Heart left ventricle (tissue), 16 donors: Measurements from ENCODE around the gene PTPRE. TPM values are rescaled to one million over a fixed set of nuclear protein-coding genes. Genes with fewer than 3 reads are reported as not detected.

ENCODE experiments used
- ATAC-seq, 4 donors: fragments of 200-7000 bp; cut with Tn5 transposase; one replicate each; pipeline ENCODE4 v1.9.1; 2020 to 2022; ENCODE audit warnings: moderate library complexity in 4 of 4, mild to moderate bottlenecking in 3 of 4, moderate number of reproducible peaks in 1 of 4
- DNase-seq, 5 donors: peaks; one replicate each; pipeline ENCODE4 v3.0.0-alpha.2; 2020
- H3K27ac ChIP-seq, 12 donors: fragments of 200-600 bp; sonication (generic) in 4 of 12; one replicate each; pipeline versions ENCODE4 v1.5.0 to v1.8.0; 2016 to 2022; ENCODE audit warnings: mild to moderate bottlenecking in 2 of 12
- H3K27me3 ChIP-seq, 9 donors: fragments of 200-600 bp; sonication (generic) in 2 of 9; one replicate each; pipeline versions ENCODE4 v1.5.1 to v1.8.0; 2016 to 2022; ENCODE audit warnings: mild to moderate bottlenecking in 3 of 9
- H3K36me3 ChIP-seq, 9 donors: fragments of 200-600 bp; sonication (generic) in 2 of 9; one replicate each; pipeline versions ENCODE4 v1.5.0 to v1.8.0; 2018 to 2022; ENCODE audit warnings: mild to moderate bottlenecking in 2 of 9
- H3K4me1 ChIP-seq, 12 donors: fragments of 200-600 bp; sonication (generic) in 4 of 12; one replicate each; pipeline versions ENCODE4 v1.5.0 to v1.8.0; 2016 to 2022; ENCODE audit warnings: mild to moderate bottlenecking in 3 of 12
- H3K4me3 ChIP-seq, 12 donors: fragments of 200-600 bp; sonication (generic) in 4 of 12; one replicate each; pipeline versions ENCODE4 v1.5.0 to v1.8.0; 2017 to 2022; ENCODE audit warnings: mild to moderate bottlenecking in 9 of 12, moderate library complexity in 4 of 12
- H3K9me3 ChIP-seq, 12 donors: fragments of 200-600 bp; sonication (generic) in 4 of 12; one replicate each; pipeline versions ENCODE4 v1.5.0 to v1.8.0; 2016 to 2022; ENCODE audit warnings: mild to moderate bottlenecking in 1 of 12
- CTCF ChIP-seq, 12 donors: fragments of 200-600 bp; sonication (generic) in 4 of 12; IDR thresholded peaks; one replicate each; pipeline versions ENCODE4 v1.5.0 to v1.8.0; 2018 to 2022; ENCODE audit warnings: antibody characterized with exemption in 12 of 12, mild to moderate bottlenecking in 5 of 12
- POLR2A ChIP-seq, 2 donors: fragments of 450-650 bp; IDR thresholded peaks; one replicate each; pipeline ENCODE4 v1.6.1; 2017; ENCODE audit warnings: antibody characterized with exemption in 2 of 2, mild to moderate bottlenecking in 2 of 2, moderate library complexity in 2 of 2
- WGBS, 4 donors: extraction: QIAGEN DNeasy Blood & Tissue Kit in 2 of 4; methylation state at CpG; one replicate each; pipeline versions ENCODE4 v1.1.5 to v1.1.7; 2013 to 2018; 5-methylcytosine and 5-hydroxymethylcytosine counted together
- intact Hi-C, 10 donors: fragments of 100-400 bp; cut with DNase I; formaldehyde crosslinking; loops; one replicate each; pipeline versions ENCODE4 v1.11.1 to v1.14.2; 2022
- polyA plus RNA-seq, 2 donors: library from polyadenylated mRNA; stranded (reverse); fragments of 200-250 nt; gene quantifications; one replicate each; pipeline ENCODE4 v1.2.3, GENCODE V29; 2013
- total RNA-seq, 9 donors: library from RNA; depleted of rRNA in 2 of 9; stranded (reverse); fragments of >200 nt in 2 of 9; fragmentation: NEBNext Ultra II Directional in 3 of 9; extraction: Animal tissue kit (Norgen Biotek cat#: 25700) in 3 of 9; gene quantifications; one replicate each; pipeline versions ENCODE4 v1.1.0 to v1.2.4, GENCODE V29; 2016 to 2023
- donor health status: ischemic (EF 13 %, LVEDD 7.1; RV severe dilation, severe dysfunction).
- donor health status: healthy with polysubstance abuse.
- donor health status: DM: no; HTN: yes; CAD: no.
- donor health status: DM: no; HTN: no; CAD: no.
- donor health status: ischemic (EF 25% LVEDD 6.9; RV normal size, moderate dysfunction).
- donor health status: ischemic (EF 25% LVEDD 5.7; RV mildly dilated, moderate dysfunction).
- donor health status: healthy.
- donor health status: DM: yes; HTN: yes; CAD: no.
- donor health status: ischemic (EF 35%, LVEDD 5.7; RV mildly dilated, moderate dysfunction).
- donor health status: nonischemic (EF 11% LVEDD 7.7; RV severe dilation, severe dysfunction).
- donor health status: DM: yes; HTN: yes; CAD: no.
- donor health status: PGD.
- donor health status: ischemic (EF 29% LVEDD 5.4; RV normal size, mild dysfunction).
- donor health status: nonischemic (EF 23%, LVEDD 6.1; RV moderate dilation, normal function).

PTPRE gene
- total and polyA plus RNA-seq, 11 donors: 6.9 to 55.0 (median 24.1) TPM

GRCh38 chr10:127874671-127875448 is 32.0 kb upstream of the PTPRE start:
- Histone ChIP-seq H3K4me1 (peaks cover 0 to 27% (median 3%) of the 10 kb centered on the region in 12 donors), H3K9me3 (peaks cover 0 to 5% (median 0%) of the 10 kb centered on the region in 12 donors), H3K27ac (no peak overlapping the region), H3K27me3 (no peaks in the 10 kb centered on the region), H3K36me3 (no peaks in the 10 kb centered on the region), H3K4me3 (no peak overlapping the region)
- WGBS, 4 donors: 85 to 88% (median 87%) methylated on average over 8 to 11 of the region's 11 CpGs
- intact Hi-C loops: no loop called here
- TF ChIP-seq POLR2A (IDR thresholded peaks at IDR 0.05) (no peak), CTCF (IDR thresholded peaks at IDR 0.05) (no peak)
- DNase-seq: no peak
- ATAC-seq: no peak

- 93 to 97% (median 94%) methylated on average over 4 to 6 of the region's 6 CpGs for WGBS, 4 donors
- TF ChIP-seq CTCF (IDR thresholded peaks at IDR 0.05) (no peak), POLR2A (IDR thresholded peaks at IDR 0.05) (no peak)
- Histone ChIP-seq H3K27ac (no peak overlapping the region), H3K27me3 (no peaks in the 10 kb centered on the region), H3K36me3 (no peaks in the 10 kb centered on the region), H3K9me3 (peaks cover 0 to under 1% (median 0%) of the 10 kb centered on the region in 12 donors), H3K4me3 (no peak overlapping the region), H3K4me1 (peaks cover 0 to 32% (median 5%) of the 10 kb centered on the region in 12 donors)
- no peak for DNase-seq
- intact Hi-C loops: no loop called here
- ATAC-seq: no peak
Observed at GRCh38 chr10:127875449-127875765, 31.5 kb upstream of the PTPRE start.

GRCh38 chr10:127875916-127876315 is 31.0 kb upstream of the PTPRE start:
- no peak overlapping the region for H3K4me3 ChIP-seq
- no peak for TF ChIP-seq POLR2A (IDR thresholded peaks at IDR 0.05)
- no peak for TF ChIP-seq CTCF (IDR thresholded peaks at IDR 0.05)
- no peak overlapping the region for H3K27ac ChIP-seq
- no peaks in the 10 kb centered on the region for H3K9me3 ChIP-seq
- H3K36me3 ChIP-seq: no peaks in the 10 kb centered on the region
- DNase-seq (no peak), ATAC-seq (no peak)
- H3K27me3 ChIP-seq: no peaks in the 10 kb centered on the region
- peaks cover 0 to 38% (median 7%) of the 10 kb centered on the region in 12 donors for H3K4me1 ChIP-seq
- WGBS, 4 donors: 91 to 95% (median 93%) methylated on average over 5 of the region's 5 CpGs
- intact Hi-C loops: no loop called here

GRCh38 chr10:127877116-127877515 is 29.8 kb upstream of the PTPRE start:
- H3K27me3 ChIP-seq: no peaks in the 10 kb centered on the region
- TF ChIP-seq CTCF (IDR thresholded peaks at IDR 0.05) (no peak), POLR2A (IDR thresholded peaks at IDR 0.05) (no peak)
- no peak for DNase-seq
- no peaks in the 10 kb centered on the region for H3K36me3 ChIP-seq
- H3K27ac ChIP-seq: no peak overlapping the region
- WGBS, 4 donors: 90 to 96% (median 92%) methylated on average over 4 of the region's 4 CpGs
- ATAC-seq: no peak
- no peak overlapping the region for H3K4me3 ChIP-seq
- H3K9me3 ChIP-seq: no peaks in the 10 kb centered on the region
- H3K4me1 ChIP-seq: peaks cover 0 to 48% (median 3%) of the 10 kb centered on the region in 12 donors
- intact Hi-C loops: no loop called here
